Testis (tissue), 2 donors: ENCODE results near the gene LARGE1.

Experiments used
- POLR2A ChIP-seq: fragments of 450-650 bp; IDR thresholded peaks from one replicate; pipeline ENCODE4 v1.6.1; 2017; ENCODE audit warnings: antibody characterized with exemption, mild to moderate bottlenecking, moderate library complexity
- TF ChIP-seq, protein P1 (sequence below), 3 experiments: fragments of 450-650 bp in 2 of 3; fragments of 200-600 bp in 1 of 3; sonication (generic) in 1 of 3; IDR thresholded peaks; one replicate each; pipeline ENCODE4 v1.5.1; 2016 to 2019; ENCODE audit warnings: antibody characterized with exemption in 3 of 3, mild to moderate bottlenecking in 2 of 3, moderate library complexity in 1 of 3

DNA sequence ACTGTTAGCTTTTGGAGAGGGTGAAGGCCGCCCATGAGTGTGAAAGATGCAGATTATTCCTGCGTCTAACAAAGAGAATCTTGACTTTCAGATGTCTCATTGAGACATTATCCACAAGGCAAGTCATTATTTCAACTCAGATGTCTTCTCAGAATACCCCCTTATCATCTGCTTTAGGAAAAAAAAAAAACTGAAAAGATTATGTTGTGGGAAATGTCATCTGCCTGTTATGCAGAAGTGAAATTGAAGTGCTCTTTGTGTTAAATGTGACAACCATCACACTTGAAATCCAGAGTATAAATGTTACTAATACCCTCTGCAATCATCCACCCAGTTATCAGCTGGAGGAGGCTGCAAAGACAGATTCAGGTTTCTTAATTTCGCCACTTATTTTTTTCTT lies 239.6 kb downstream of the LARGE1 start:
- TF ChIP-seq POLR2A, result no peak
- TF ChIP-seq, protein P1, sequence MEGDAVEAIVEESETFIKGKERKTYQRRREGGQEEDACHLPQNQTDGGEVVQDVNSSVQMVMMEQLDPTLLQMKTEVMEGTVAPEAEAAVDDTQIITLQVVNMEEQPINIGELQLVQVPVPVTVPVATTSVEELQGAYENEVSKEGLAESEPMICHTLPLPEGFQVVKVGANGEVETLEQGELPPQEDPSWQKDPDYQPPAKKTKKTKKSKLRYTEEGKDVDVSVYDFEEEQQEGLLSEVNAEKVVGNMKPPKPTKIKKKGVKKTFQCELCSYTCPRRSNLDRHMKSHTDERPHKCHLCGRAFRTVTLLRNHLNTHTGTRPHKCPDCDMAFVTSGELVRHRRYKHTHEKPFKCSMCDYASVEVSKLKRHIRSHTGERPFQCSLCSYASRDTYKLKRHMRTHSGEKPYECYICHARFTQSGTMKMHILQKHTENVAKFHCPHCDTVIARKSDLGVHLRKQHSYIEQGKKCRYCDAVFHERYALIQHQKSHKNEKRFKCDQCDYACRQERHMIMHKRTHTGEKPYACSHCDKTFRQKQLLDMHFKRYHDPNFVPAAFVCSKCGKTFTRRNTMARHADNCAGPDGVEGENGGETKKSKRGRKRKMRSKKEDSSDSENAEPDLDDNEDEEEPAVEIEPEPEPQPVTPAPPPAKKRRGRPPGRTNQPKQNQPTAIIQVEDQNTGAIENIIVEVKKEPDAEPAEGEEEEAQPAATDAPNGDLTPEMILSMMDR (IDR thresholded peaks at IDR 0.05), result no peak
